ENCODE data around the gene NR6A1.

NR6A1 gene

DNA sequence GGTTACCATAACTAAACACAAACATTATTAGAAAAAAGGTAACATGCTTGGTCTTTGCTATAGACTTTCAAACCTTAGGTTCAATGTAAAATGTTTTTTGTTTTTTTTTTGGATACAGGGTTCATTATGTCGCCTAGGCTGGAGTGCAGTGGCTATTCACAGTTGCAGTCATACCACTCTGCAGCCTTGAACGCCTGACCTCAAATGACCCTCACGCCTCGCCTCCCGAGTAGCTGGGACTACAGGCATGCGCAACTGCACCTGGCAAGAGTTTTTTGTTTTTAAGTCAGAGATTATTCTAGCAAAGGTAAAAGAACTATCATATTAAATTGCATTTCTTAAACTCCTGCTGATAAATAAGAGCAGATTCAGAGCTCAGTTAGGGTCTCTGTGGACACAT lies 208.8 kb downstream of the NR6A1 start:
- no peak for ATAC-seq

GRCh38 chr9:124559871-124560270 lies 211.2 kb downstream of the NR6A1 start:
- TF ChIP-seq ZFP3 (CRISPR knock-in tag; IDR thresholded peaks at IDR 0.05): no peak
- no peak for ATAC-seq

More for the DNA sequence above, 208.8 kb downstream of the NR6A1 start:
- TF ChIP-seq ARNTL (CRISPR knock-in tag; IDR thresholded peaks at IDR 0.05; ENCODE audit: borderline replicate concordance, low read depth): no peak
- no peak for TF ChIP-seq CSRNP3 (CRISPR knock-in tag; IDR thresholded peaks at IDR 0.05)
- no peak for TF ChIP-seq PPARA (CRISPR knock-in tag; IDR thresholded peaks at IDR 0.05; ENCODE audit: borderline replicate concordance)
- no peak for TF ChIP-seq OSR1 (CRISPR knock-in tag; IDR thresholded peaks at IDR 0.05)
- no peak for TF ChIP-seq RARB (CRISPR knock-in tag; IDR thresholded peaks at IDR 0.05)
- TF ChIP-seq GLIS3 (CRISPR knock-in tag; IDR thresholded peaks at IDR 0.05): no peak
- TF ChIP-seq ZNF565 (CRISPR knock-in tag; conservative IDR thresholded peaks at IDR 0.05; ENCODE audit: low read depth): no peak
- TF ChIP-seq ZNF8 (CRISPR knock-in tag; IDR thresholded peaks at IDR 0.05): no peak
- TF ChIP-seq BACH2 (CRISPR knock-in tag; IDR thresholded peaks at IDR 0.05; ENCODE audit: borderline replicate concordance): no peak
- TF ChIP-seq CREB5 (CRISPR knock-in tag; IDR thresholded peaks at IDR 0.05; ENCODE audit: low read depth): no peak
- TF ChIP-seq, protein P1, sequence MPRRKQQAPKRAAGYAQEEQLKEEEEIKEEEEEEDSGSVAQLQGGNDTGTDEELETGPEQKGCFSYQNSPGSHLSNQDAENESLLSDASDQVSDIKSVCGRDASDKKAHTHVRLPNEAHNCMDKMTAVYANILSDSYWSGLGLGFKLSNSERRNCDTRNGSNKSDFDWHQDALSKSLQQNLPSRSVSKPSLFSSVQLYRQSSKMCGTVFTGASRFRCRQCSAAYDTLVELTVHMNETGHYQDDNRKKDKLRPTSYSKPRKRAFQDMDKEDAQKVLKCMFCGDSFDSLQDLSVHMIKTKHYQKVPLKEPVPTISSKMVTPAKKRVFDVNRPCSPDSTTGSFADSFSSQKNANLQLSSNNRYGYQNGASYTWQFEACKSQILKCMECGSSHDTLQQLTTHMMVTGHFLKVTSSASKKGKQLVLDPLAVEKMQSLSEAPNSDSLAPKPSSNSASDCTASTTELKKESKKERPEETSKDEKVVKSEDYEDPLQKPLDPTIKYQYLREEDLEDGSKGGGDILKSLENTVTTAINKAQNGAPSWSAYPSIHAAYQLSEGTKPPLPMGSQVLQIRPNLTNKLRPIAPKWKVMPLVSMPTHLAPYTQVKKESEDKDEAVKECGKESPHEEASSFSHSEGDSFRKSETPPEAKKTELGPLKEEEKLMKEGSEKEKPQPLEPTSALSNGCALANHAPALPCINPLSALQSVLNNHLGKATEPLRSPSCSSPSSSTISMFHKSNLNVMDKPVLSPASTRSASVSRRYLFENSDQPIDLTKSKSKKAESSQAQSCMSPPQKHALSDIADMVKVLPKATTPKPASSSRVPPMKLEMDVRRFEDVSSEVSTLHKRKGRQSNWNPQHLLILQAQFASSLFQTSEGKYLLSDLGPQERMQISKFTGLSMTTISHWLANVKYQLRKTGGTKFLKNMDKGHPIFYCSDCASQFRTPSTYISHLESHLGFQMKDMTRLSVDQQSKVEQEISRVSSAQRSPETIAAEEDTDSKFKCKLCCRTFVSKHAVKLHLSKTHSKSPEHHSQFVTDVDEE (CRISPR knock-in tag; IDR thresholded peaks at IDR 0.05): no peak
- no peak for TF ChIP-seq TOX (CRISPR knock-in tag; IDR thresholded peaks at IDR 0.05; ENCODE audit: borderline replicate concordance)
- TF ChIP-seq POU6F1 (CRISPR knock-in tag; IDR thresholded peaks at IDR 0.05; ENCODE audit: borderline replicate concordance, low read depth): no peak
- no peak for TF ChIP-seq ISL1 (CRISPR knock-in tag; IDR thresholded peaks at IDR 0.05)

- TF ChIP-seq ESRRG (CRISPR knock-in tag; IDR thresholded peaks at IDR 0.05): no peak
- ATAC-seq: no peak
Observed at GRCh38 chr9:124558777-124559470, 212.2 kb downstream of the NR6A1 start.

DNA sequence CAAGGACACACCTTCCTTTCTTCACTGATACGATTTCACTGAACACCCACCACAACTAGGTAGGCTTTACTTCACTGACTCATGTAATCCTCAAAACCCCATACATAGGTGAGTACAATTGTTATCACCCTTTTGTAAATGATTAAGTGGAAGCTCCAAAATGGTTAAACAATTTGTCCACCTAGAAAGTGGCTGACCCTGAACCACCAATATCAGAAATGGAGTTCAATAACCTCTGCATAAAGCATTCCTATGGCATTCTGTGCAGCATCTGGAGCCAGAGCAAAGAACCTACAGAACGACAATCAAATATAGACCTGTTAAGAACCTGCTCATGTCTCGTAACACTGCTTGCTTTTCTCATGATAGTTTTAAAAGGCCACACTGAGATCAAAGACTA lies 213.2 kb downstream of the NR6A1 start:
- no peak for ATAC-seq
- TF ChIP-seq CSRNP3 (CRISPR knock-in tag; IDR thresholded peaks at IDR 0.05) (no peak), ZNF70 (CRISPR knock-in tag; IDR thresholded peaks at IDR 0.05) (no peak), RARB (CRISPR knock-in tag; IDR thresholded peaks at IDR 0.05) (no peak), BACH2 (CRISPR knock-in tag; IDR thresholded peaks at IDR 0.05; ENCODE audit: borderline replicate concordance) (no peak), ZFP3 (CRISPR knock-in tag; IDR thresholded peaks at IDR 0.05) (no peak), CSDC2 (CRISPR knock-in tag; IDR thresholded peaks at IDR 0.05) (no peak), SNAI2 (CRISPR knock-in tag; IDR thresholded peaks at IDR 0.05) (no peak), ZC3H10 (CRISPR knock-in tag; IDR thresholded peaks at IDR 0.05) (no peak), OSR1 (CRISPR knock-in tag; IDR thresholded peaks at IDR 0.05) (no peak), CREB5 (CRISPR knock-in tag; IDR thresholded peaks at IDR 0.05; ENCODE audit: low read depth) (no peak), POU6F1 (CRISPR knock-in tag; IDR thresholded peaks at IDR 0.05; ENCODE audit: borderline replicate concordance, low read depth) (no peak), GLIS3 (CRISPR knock-in tag; IDR thresholded peaks at IDR 0.05) (no peak), ISL1 (CRISPR knock-in tag; IDR thresholded peaks at IDR 0.05) (no peak), ZNF565 (CRISPR knock-in tag; conservative IDR thresholded peaks at IDR 0.05; ENCODE audit: low read depth) (no peak)
- TF ChIP-seq, protein P1 (CRISPR knock-in tag; IDR thresholded peaks at IDR 0.05): no peak

Data from SK-N-SH treated with all-trans-retinoic acid at 6 μM for 48 hours (cell line).